ENCODE results near the gene ABCF1.
A peak's percentile ranks its signal among the peaks of the same experiment; 100 is the strongest.

The ABCF1 gene

GRCh38 chr6:30548375-30548774 is 22.9 kb upstream of the ABCF1 start:
- TF ChIP-seq, protein P1, sequence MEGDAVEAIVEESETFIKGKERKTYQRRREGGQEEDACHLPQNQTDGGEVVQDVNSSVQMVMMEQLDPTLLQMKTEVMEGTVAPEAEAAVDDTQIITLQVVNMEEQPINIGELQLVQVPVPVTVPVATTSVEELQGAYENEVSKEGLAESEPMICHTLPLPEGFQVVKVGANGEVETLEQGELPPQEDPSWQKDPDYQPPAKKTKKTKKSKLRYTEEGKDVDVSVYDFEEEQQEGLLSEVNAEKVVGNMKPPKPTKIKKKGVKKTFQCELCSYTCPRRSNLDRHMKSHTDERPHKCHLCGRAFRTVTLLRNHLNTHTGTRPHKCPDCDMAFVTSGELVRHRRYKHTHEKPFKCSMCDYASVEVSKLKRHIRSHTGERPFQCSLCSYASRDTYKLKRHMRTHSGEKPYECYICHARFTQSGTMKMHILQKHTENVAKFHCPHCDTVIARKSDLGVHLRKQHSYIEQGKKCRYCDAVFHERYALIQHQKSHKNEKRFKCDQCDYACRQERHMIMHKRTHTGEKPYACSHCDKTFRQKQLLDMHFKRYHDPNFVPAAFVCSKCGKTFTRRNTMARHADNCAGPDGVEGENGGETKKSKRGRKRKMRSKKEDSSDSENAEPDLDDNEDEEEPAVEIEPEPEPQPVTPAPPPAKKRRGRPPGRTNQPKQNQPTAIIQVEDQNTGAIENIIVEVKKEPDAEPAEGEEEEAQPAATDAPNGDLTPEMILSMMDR (IDR thresholded peaks at IDR 0.05; ENCODE audit: low read depth, low read length), result no peak
- in situ Hi-C loops (cut with HindIII; ENCODE audit: low sequenced_read_pairs), result loop anchor here (10.0 kb wide), 1 partner anchor 84 kb away; no protein-coding TSS in a partner anchor
- no peak for DNase-seq (ENCODE audit: low read depth, low spot score)
- H3K4me3 ChIP-seq (ENCODE audit: low read depth, low read length), result no peak overlapping the region

- no peak for DNase-seq (ENCODE audit: low read depth, low spot score)
- in situ Hi-C loops (cut with HindIII; ENCODE audit: low sequenced_read_pairs), result no loop called here
- TF ChIP-seq, protein P1 (IDR thresholded peaks at IDR 0.05; ENCODE audit: low read depth, low read length), result no peak
- no peak overlapping the region for H3K4me3 ChIP-seq (ENCODE audit: low read depth, low read length)
Measured at GRCh38 chr6:30554404-30554803, 16.8 kb upstream of the ABCF1 start.

DNA sequence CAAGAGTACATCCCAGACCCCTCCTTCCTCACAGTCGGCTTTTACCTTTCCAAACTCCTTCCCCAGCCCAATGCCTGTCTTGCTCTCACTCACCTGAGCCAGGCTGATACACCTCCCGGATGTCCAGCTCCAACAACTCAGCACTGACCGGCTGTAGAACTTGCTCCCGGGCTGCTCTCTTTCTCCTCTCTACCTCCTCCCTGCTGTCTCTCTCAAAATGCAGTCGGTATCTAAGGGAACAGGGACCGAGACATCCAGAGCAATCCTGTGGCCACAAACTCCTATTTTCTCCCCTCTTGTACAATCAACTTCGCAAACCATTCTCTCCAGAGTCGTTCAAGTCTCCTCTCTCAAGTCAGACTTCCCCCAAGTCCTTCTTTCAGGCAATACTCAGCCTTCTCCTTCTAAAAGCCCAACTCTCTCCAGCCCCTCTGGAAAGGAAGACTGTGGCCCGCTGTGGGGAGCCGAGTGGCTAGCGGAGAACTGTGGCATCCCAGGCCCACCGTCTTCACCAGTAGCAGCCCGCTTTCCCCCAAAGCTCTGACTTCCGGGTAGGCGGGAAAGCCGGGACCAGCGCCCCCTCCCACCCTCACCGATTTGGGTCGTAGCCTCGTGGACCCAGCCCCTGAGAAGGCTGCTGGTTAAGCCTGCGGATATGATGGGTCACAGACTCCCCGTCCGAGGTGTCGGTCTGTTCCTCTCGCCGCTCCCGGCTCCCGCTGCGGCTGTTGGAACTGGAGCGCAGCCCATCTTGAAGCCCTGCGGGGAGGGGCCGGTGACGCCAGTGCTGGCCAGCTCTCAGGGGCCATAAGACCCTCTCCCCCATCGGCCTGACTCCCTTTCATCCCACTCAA is 16.1 kb upstream of the ABCF1 start:
- TF ChIP-seq, protein P1 (IDR thresholded peaks at IDR 0.05; ENCODE audit: low read depth, low read length), result no peak
- H3K4me3 ChIP-seq (ENCODE audit: low read depth, low read length), result peak overlapping the region; percentile 96
- in situ Hi-C loops (cut with HindIII; ENCODE audit: low sequenced_read_pairs), result no loop called here
- DNase-seq (ENCODE audit: low read depth, low spot score), result peak; percentile 56

GRCh38 chr6:30555816-30556065 is 15.5 kb upstream of the ABCF1 start:
- TF ChIP-seq, protein P1 (IDR thresholded peaks at IDR 0.05; ENCODE audit: low read depth, low read length), result no peak
- H3K4me3 ChIP-seq (ENCODE audit: low read depth, low read length), result peak overlapping the region; percentile 96
- DNase-seq (ENCODE audit: low read depth, low spot score), result no peak
- in situ Hi-C loops (cut with HindIII; ENCODE audit: low sequenced_read_pairs), result no loop called here

GRCh38 chr6:30556066-30556905 is 15.0 kb upstream of the ABCF1 start, which contains the start of gene GNL1:
Gene GNL1 (minus strand): TSS chr6:30556489. CDS start chr6:30556203, 286 bp downstream.
- in situ Hi-C loops (cut with HindIII; ENCODE audit: low sequenced_read_pairs), result no loop called here
- TF ChIP-seq, protein P1 (IDR thresholded peaks at IDR 0.05; ENCODE audit: low read depth, low read length), result no peak
- peak within 1 kb of the TSS; percentile 96 for H3K4me3 ChIP-seq (ENCODE audit: low read depth, low read length)
- peak; percentile 93 for DNase-seq (ENCODE audit: low read depth, low spot score)

GRCh38 chr6:30556906-30557682 is 14.1 kb upstream of the ABCF1 start, which contains the start of gene PRR3:
Gene PRR3 (plus strand): TSS chr6:30557295. CDS start chr6:30557345, 50 bp downstream.
- in situ Hi-C loops (cut with HindIII; ENCODE audit: low sequenced_read_pairs), result no loop called here
- H3K4me3 ChIP-seq (ENCODE audit: low read depth, low read length), result peak within 1 kb of the TSS; percentile 96
- TF ChIP-seq, protein P1 (IDR thresholded peaks at IDR 0.05; ENCODE audit: low read depth, low read length), result no peak
- DNase-seq (ENCODE audit: low read depth, low spot score), result peak; percentile 91
